ENCODE measurements around the gene OXER1. TPM values are rescaled to one million over a fixed set of nuclear protein-coding genes. Genes with fewer than 3 reads are reported as not detected.

Gene OXER1
- total RNA-seq, 2 donors from 2014 or later, result 1.3 to 3.9 TPM

DNA sequence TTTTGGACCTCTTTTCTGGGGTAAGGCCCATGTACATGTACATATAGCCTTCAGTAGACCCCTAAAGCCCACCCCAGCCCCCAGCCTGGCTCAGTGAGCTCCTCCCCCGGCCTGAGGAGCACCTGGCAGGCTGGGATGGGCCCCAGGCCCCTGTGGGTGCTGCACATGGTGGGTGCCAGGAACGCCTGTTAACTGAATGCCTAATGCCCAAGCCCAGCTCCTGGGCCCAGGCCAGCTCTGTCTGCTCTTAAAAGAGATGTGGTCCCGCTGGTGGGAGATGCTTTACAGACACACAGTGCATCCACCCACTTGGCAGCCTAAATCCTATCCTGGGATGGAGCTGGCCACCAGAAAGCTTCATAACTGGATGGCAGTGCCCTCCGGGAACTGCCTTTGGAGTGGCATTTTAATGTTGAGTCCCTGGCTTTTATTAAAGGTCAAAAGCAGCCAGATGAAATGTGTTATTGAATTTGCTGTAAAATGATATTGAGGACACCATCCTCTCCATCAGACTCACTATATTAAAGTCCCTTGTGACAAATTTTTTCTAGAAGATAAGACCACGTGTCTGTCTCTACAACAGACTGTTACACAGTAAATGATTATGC is 7.7 kb upstream of the OXER1 start:
- TF ChIP-seq, protein P1, sequence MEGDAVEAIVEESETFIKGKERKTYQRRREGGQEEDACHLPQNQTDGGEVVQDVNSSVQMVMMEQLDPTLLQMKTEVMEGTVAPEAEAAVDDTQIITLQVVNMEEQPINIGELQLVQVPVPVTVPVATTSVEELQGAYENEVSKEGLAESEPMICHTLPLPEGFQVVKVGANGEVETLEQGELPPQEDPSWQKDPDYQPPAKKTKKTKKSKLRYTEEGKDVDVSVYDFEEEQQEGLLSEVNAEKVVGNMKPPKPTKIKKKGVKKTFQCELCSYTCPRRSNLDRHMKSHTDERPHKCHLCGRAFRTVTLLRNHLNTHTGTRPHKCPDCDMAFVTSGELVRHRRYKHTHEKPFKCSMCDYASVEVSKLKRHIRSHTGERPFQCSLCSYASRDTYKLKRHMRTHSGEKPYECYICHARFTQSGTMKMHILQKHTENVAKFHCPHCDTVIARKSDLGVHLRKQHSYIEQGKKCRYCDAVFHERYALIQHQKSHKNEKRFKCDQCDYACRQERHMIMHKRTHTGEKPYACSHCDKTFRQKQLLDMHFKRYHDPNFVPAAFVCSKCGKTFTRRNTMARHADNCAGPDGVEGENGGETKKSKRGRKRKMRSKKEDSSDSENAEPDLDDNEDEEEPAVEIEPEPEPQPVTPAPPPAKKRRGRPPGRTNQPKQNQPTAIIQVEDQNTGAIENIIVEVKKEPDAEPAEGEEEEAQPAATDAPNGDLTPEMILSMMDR (IDR thresholded peaks at IDR 0.05), result no peak
- H3K4me3 ChIP-seq, result no peak overlapping the region
- H3K9ac ChIP-seq (ENCODE audit: low read depth in 2 of 2, low read length in 2 of 2), result no peak overlapping the region
- H3K4me1 ChIP-seq, result no peaks in the 10 kb centered on the region
- no peaks in the 10 kb centered on the region for H3K27me3 ChIP-seq
- intact Hi-C loops (cut with DNase I), result no loop called here
- DNase-seq, result no peak
- H3K27ac ChIP-seq, result no peak overlapping the region
- no peaks in the 10 kb centered on the region for H3K36me3 ChIP-seq
- no peaks in the 10 kb centered on the region for H3K9me3 ChIP-seq

DNA sequence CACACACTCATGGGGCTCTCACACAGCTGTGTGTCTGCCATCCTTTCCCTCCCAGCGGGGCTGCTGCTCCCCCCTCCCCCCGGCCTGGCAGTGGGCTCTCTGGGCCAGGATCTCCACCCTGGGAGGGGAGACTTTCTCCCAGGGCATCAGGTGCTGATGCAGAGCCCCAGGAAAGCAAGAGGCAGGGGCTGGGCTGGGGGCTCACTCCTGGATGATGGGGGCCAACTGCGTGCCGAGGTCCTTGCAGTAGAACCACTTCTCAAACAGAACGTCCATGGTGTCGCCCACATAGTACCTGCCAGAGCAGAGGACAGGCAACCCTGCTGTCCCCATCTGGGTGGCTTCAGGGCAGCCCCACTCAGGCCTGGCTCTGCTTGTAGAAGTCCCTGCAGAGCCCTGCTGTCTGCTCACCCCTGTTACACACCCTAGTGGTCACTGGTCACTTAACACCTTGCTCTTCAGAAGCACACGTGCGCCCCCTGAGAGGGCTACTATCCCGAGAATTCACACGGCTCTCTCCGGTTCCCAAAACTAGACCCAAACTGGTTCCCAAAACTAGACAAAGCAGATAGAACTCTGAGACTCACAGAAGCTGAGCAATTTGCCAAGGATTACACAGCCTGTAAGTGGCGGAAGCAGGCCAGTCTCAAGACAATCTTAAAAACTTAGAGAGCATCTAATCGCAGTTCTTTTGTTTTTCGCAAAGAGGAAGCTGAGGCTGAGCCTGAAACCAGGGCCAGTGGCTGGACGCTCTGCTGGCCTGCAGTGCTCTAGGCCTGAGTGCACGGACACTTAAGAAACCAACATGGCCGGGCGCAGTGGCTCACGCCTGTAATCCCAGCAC is 6.6 kb upstream of the OXER1 start:
- H3K27me3 ChIP-seq, result no peaks in the 10 kb centered on the region
- intact Hi-C loops (cut with DNase I), result no loop called here
- no peaks in the 10 kb centered on the region for H3K4me1 ChIP-seq
- TF ChIP-seq, protein P1 (IDR thresholded peaks at IDR 0.05), result peak; percentile 20
- H3K4me3 ChIP-seq, result no peak overlapping the region
- no peak for DNase-seq
- no peak overlapping the region for H3K27ac ChIP-seq
- no peak overlapping the region for H3K9ac ChIP-seq (ENCODE audit: low read depth in 2 of 2, low read length in 2 of 2)
- no peaks in the 10 kb centered on the region for H3K9me3 ChIP-seq
- no peaks in the 10 kb centered on the region for H3K36me3 ChIP-seq

DNA sequence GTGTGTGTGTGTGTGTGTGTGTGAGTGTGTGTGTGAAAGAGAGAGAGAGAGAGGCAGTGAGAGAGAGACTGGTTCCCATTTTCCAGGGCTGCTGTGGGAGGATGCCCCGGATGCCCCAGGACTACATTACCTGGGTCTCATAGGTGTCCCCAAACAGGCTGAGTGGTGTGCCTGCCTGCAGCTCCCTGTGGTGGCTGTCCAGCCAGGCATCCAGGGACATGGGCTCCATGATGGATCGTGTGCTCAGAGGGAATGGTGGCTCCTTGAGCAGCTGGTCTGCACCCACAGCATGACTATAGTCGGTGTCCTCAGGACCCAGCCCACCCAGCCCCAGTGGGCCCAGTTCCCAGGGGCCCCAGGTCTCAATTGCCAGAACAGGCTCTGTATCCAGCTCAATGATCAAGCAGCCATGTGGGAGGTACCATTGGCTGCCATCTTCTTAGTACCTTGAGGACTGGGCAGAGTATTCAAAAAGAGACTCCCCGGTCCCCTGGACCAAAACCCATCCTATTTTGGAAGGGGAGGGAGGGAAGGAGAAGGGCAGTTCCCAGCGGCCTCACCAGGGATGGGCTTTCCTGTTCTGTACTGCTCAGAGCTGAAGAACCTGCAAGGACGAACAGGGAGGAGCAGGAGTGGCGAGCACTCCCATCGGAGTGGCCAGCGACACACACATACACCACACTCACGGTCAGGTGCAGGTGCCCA is 5.8 kb upstream of the OXER1 start:
- intact Hi-C loops (cut with DNase I), result no loop called here
- TF ChIP-seq, protein P1 (IDR thresholded peaks at IDR 0.05), result no peak

DNA sequence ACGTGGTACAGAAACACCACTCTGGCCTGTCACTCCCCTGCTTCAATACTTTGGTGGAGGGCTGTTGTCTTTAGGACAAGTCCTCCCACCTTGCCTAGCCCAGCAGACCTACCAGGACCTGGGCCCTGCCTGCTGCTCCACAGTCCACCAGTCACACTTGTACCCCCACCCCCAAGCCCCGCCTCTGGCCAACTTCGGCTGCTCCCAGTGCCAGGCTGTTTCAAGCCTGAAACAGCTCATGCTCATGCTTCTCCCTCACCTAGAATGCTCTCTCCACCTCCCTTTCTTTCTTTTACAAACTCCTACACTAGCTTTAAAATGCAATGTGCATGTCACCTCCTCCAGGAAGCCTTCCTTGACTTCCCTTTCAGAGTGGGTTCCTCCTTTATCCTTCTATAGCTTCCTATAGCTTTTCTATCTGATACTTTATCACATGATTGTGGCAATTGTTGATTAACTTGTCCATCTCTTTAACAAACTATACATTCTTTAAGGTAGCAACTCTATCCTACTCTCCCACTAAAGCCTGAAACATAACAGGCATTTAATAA is 4.8 kb upstream of the OXER1 start:
- Histone ChIP-seq H3K9ac (ENCODE audit: low read depth in 2 of 2, low read length in 2 of 2) (no peak overlapping the region), H3K27ac (no peak overlapping the region), H3K4me3 (no peak overlapping the region), H3K9me3 (no peaks in the 10 kb centered on the region), H3K36me3 (no peaks in the 10 kb centered on the region), H3K27me3 (no peaks in the 10 kb centered on the region), H3K4me1 (no peaks in the 10 kb centered on the region)
- intact Hi-C loops (cut with DNase I), result no loop called here
- DNase-seq, result no peak
- TF ChIP-seq, protein P1 (IDR thresholded peaks at IDR 0.05), result no peak

More for the DNA sequence above, 5.8 kb upstream of the OXER1 start:
- Histone ChIP-seq H3K27me3 (no peaks in the 10 kb centered on the region), H3K9ac (ENCODE audit: low read depth in 2 of 2, low read length in 2 of 2) (no peak overlapping the region), H3K4me3 (no peak overlapping the region), H3K9me3 (no peaks in the 10 kb centered on the region), H3K4me1 (no peaks in the 10 kb centered on the region), H3K36me3 (no peaks in the 10 kb centered on the region), H3K27ac (no peak overlapping the region)
- no peak for DNase-seq

DNA sequence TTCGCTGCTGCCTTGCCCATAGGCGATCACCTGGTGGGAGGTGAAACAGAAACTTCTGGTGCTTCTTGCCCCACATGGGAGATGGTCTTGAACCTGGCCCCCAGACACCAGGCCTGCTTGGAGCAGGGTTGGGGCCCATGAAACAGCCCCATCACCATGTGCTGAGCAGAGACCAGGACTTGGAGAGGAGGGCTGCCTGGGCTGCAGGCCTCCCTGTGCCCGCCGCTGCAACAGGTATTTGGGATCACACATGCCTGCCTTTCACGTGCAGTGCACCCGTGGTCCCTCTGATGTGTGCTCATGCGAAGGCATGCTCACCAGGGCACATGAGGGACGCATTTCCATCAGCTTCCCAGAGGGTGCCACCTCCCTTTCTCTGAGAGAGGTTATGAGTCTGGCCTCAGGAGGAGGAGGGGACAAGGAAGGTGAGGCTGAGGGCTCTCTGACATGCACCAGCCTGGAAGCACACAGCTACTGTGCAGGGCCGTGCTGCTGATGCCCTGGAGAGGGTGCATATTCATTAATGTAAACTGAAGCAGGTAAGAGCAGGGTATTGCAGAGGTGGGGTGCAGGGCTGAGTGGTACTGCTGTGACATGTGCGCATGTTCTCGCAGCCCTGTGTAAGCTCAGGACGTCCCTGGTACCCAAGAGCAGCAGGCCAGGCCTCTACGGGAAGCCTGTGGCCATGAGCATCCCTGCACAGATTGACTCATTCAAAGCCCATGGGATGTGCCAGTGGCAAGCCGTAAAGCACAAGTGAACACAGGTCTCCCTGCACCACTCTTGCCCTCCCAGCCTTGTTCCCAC is 4.2 kb upstream of the OXER1 start:
- intact Hi-C loops (cut with DNase I), result no loop called here
- Histone ChIP-seq H3K27me3 (no peaks in the 10 kb centered on the region), H3K4me1 (no peaks in the 10 kb centered on the region), H3K9me3 (no peaks in the 10 kb centered on the region), H3K27ac (no peak overlapping the region), H3K36me3 (no peaks in the 10 kb centered on the region), H3K4me3 (no peak overlapping the region), H3K9ac (ENCODE audit: low read depth in 2 of 2, low read length in 2 of 2) (no peak overlapping the region)
- TF ChIP-seq, protein P1 (IDR thresholded peaks at IDR 0.05), result no peak
- no peak for DNase-seq
